Small intestine (tissue), 7 donors: Measurements from ENCODE around the gene DIAPH3. TPM values are rescaled to one million over a fixed set of nuclear protein-coding genes. Genes with fewer than 3 reads are reported as not detected.
A peak's percentile ranks its signal among the peaks of the same experiment; 100 is the strongest.

Experiments
- DNase-seq, 2 donors: peaks; one replicate each; pipeline versions ENCODE4 v3.0.0 to v3.0.0-alpha.2; 2013
- FAIRE-seq: peaks from 2 replicates; lab custom pipeline; 2012; peaks lifted over from hg19 to GRCh38; lab: Jason Lieb, UNC
- H3K27ac ChIP-seq, 3 donors: one replicate each; pipeline ENCODE4 v1.5.1; 2013; ENCODE audit warnings: low read length in 2 of 3, mild to moderate bottlenecking in 2 of 3, control low read depth in 1 of 3, inconsistent platforms in 1 of 3, low read depth in 1 of 3, moderate library complexity in 1 of 3
- H3K27me3 ChIP-seq, 3 donors: one replicate each; pipeline ENCODE4 v1.6.1; 2013; ENCODE audit warnings: low read length in 3 of 3, inconsistent platforms in 1 of 3; ENCODE audit not compliant: control insufficient read depth in 3 of 3, insufficient read depth in 3 of 3
- H3K36me3 ChIP-seq, 3 donors: one replicate each; pipeline ENCODE4 v1.6.1; 2013; ENCODE audit warnings: low read length in 3 of 3, inconsistent platforms in 1 of 3, low read depth in 1 of 3, mild to moderate bottlenecking in 1 of 3, moderate library complexity in 1 of 3; ENCODE audit not compliant: control insufficient read depth in 3 of 3, insufficient read depth in 2 of 3
- H3K4me1 ChIP-seq, 3 donors: one replicate each; pipeline ENCODE4 v1.6.1; 2013; ENCODE audit warnings: low read length in 2 of 3, inconsistent platforms in 1 of 3, low read depth in 1 of 3, mild to moderate bottlenecking in 1 of 3, moderate library complexity in 1 of 3; ENCODE audit not compliant: control insufficient read depth in 3 of 3, insufficient read depth in 2 of 3
- H3K4me3 ChIP-seq, 3 donors: one replicate each; pipeline ENCODE4 v1.5.1; 2013; ENCODE audit warnings: low read length in 3 of 3, control low read depth in 1 of 3, inconsistent platforms in 1 of 3, low read depth in 1 of 3, mild to moderate bottlenecking in 1 of 3, moderate library complexity in 1 of 3
- H3K9me3 ChIP-seq, 2 donors: one replicate each; pipeline ENCODE4 v1.6.1; 2013; ENCODE audit warnings: low read depth in 1 of 2, low read length in 1 of 2; ENCODE audit not compliant: control insufficient read depth in 2 of 2, insufficient read depth in 1 of 2
- WGBS, 3 donors: extraction: QIAGEN DNeasy Blood & Tissue Kit; methylation state at CpG; one replicate each; pipeline ENCODE4 v1.1.7; 2013; 5-methylcytosine and 5-hydroxymethylcytosine counted together
- polyA plus RNA-seq, 4 donors: library from polyadenylated mRNA; stranded (reverse) in 3 of 4; unstranded in 1 of 4; fragments of 200-250 nt in 3 of 4; fragments of 120-200 nt in 1 of 4; gene quantifications; one replicate each; pipeline versions ENCODE4 v1.2.1 to v1.2.3, GENCODE V29; 2013
- donor health status: healthy with polysubstance abuse.
- donor health status: control.
- donor health status: control.
- donor health status: Bipolar disorder and iron deficiency.
- donor health status: healthy.

Gene DIAPH3
- polyA plus RNA-seq, 4 donors = 0.67 to 4.2 (median 3.1) TPM

- Histone ChIP-seq H3K9me3 (no peaks in the 10 kb centered on the region), H3K27ac (no peak overlapping the region), H3K36me3 (no peaks in the 10 kb centered on the region), H3K4me1 (no peaks in the 10 kb centered on the region), H3K27me3 (no peaks in the 10 kb centered on the region), H3K4me3 (no peak overlapping the region)
- WGBS, 3 donors = 90 to 94% (median 94%) methylated on average over 2 of the region's 2 CpGs
- FAIRE-seq (no peak), DNase-seq (no peak)
Observed at GRCh38 chr13:59846845-59847620, 316.7 kb downstream of the DIAPH3 start.

- 56 to 74% (median 68%) methylated on average over 3 of the region's 3 CpGs for WGBS, 3 donors
Observed at GRCh38 chr13:59843040-59843439, 320.7 kb downstream of the DIAPH3 start.

GRCh38 chr13:59842507-59842906 is 321.2 kb downstream of the DIAPH3 start:
- FAIRE-seq = no peak
- WGBS, 3 donors = 93 to 98% (median 95%) methylated on average over 4 of the region's 4 CpGs

More at GRCh38 chr13:59843040-59843439, 320.7 kb downstream of the DIAPH3 start:
- Histone ChIP-seq H3K27me3 (no peaks in the 10 kb centered on the region), H3K4me1 (peaks cover 0 to 9% (median 0%) of the 10 kb centered on the region in 3 donors), H3K9me3 (no peaks in the 10 kb centered on the region), H3K36me3 (no peaks in the 10 kb centered on the region), H3K27ac (no peak overlapping the region), H3K4me3 (no peak overlapping the region)
- DNase-seq (no peak), FAIRE-seq (no peak)

GRCh38 chr13:59839186-59839585 is 324.5 kb downstream of the DIAPH3 start:
- 77 to 91% (median 84%) methylated on average over 2 of the region's 2 CpGs for WGBS, 3 donors

More at GRCh38 chr13:59842507-59842906, 321.2 kb downstream of the DIAPH3 start:
- Histone ChIP-seq H3K4me1 (peaks cover 0 to 9% (median 0%) of the 10 kb centered on the region in 3 donors), H3K9me3 (no peaks in the 10 kb centered on the region), H3K27ac (no peak overlapping the region), H3K27me3 (no peaks in the 10 kb centered on the region), H3K4me3 (no peak overlapping the region), H3K36me3 (no peaks in the 10 kb centered on the region)
- no peak for DNase-seq

GRCh38 chr13:59837101-59837500 is 326.6 kb downstream of the DIAPH3 start:
- whole genome bisulfite sequencing, 3 donors = 16 to 63% (median 39%) methylated on average over 3 of the region's 3 CpGs
- DNase-seq (peak; percentile 83 to 90), FAIRE-seq (no peak)
- Histone ChIP-seq H3K27me3 (no peaks in the 10 kb centered on the region), H3K9me3 (no peaks in the 10 kb centered on the region), H3K27ac (peak overlapping the region in 1 of 3 donors; percentile 2), H3K4me3 (no peak overlapping the region), H3K4me1 (peaks cover 0 to 12% (median 0%) of the 10 kb centered on the region in 3 donors), H3K36me3 (no peaks in the 10 kb centered on the region)

More at GRCh38 chr13:59839186-59839585, 324.5 kb downstream of the DIAPH3 start:
- Histone ChIP-seq H3K4me1 (peaks cover 0 to 12% (median 0%) of the 10 kb centered on the region in 3 donors), H3K36me3 (no peaks in the 10 kb centered on the region), H3K27me3 (no peaks in the 10 kb centered on the region), H3K4me3 (no peak overlapping the region), H3K9me3 (no peaks in the 10 kb centered on the region), H3K27ac (no peak overlapping the region)
- DNase-seq (no peak), FAIRE-seq (no peak)

GRCh38 chr13:59835569-59835968 is 328.2 kb downstream of the DIAPH3 start:
- FAIRE-seq = no peak
- Histone ChIP-seq H3K9me3 (no peaks in the 10 kb centered on the region), H3K4me1 (peaks cover 0 to 12% (median 0%) of the 10 kb centered on the region in 3 donors), H3K36me3 (no peaks in the 10 kb centered on the region), H3K27ac (peak overlapping the region in 1 of 3 donors; percentile 14), H3K4me3 (no peak overlapping the region), H3K27me3 (no peaks in the 10 kb centered on the region)
- WGBS, 3 donors = 13 to 51% (median 21%) methylated on average over 2 of the region's 2 CpGs
- peak; percentile 42 to 44 for DNase-seq

GRCh38 chr13:59834801-59835200 is 328.9 kb downstream of the DIAPH3 start:
- no peaks in the 10 kb centered on the region for H3K27me3 ChIP-seq
- no peak overlapping the region for H3K27ac ChIP-seq
- no peak overlapping the region for H3K4me3 ChIP-seq
- DNase-seq = no peak
- no peak for FAIRE-seq
- peaks cover 0 to 10% (median 0%) of the 10 kb centered on the region in 3 donors for H3K4me1 ChIP-seq
- no peaks in the 10 kb centered on the region for H3K36me3 ChIP-seq
- no peaks in the 10 kb centered on the region for H3K9me3 ChIP-seq

- Histone ChIP-seq H3K4me3 (no peak overlapping the region), H3K27me3 (no peaks in the 10 kb centered on the region), H3K27ac (no peak overlapping the region), H3K9me3 (no peaks in the 10 kb centered on the region), H3K36me3 (no peaks in the 10 kb centered on the region), H3K4me1 (no peaks in the 10 kb centered on the region)
- no peak for FAIRE-seq
- no peak for DNase-seq
Observed at GRCh38 chr13:59829690-59830089, 334.0 kb downstream of the DIAPH3 start.
